Lower leg skin (tissue), 4 donors: ENCODE measurements around the gene ABHD17C. TPM values are rescaled to one million over a fixed set of nuclear protein-coding genes. Genes with fewer than 3 reads are reported as not detected.
"Not testable (repeated sequence)": the region's sequence is repeated elsewhere in the genome, so short reads cannot be mapped to it uniquely, and the experiment has no call there.

Source experiments
- DNase-seq, 2 donors: peaks; one replicate each; pipeline ENCODE4 v3.0.0-alpha.2; 2019; ENCODE audit warnings: low spot score in 2 of 2
- H3K4me3 ChIP-seq: fragments of 200-600 bp; sonication (generic); 2 replicates; pipeline ENCODE4 v1.5.1; 2017; ENCODE audit warnings: mild to moderate bottlenecking, low read depth; ENCODE audit not compliant: poor library complexity, severe bottlenecking
- POLR2A ChIP-seq, 2 donors: fragments of 450-650 bp; IDR thresholded peaks; one replicate each; pipeline ENCODE4 v1.6.1; 2016 to 2017; ENCODE audit warnings: antibody characterized with exemption in 2 of 2, mild to moderate bottlenecking in 1 of 2, moderate library complexity in 1 of 2
- WGBS, 2 donors: methylation state at CpG; one replicate each; pipeline ENCODE4 v1.1.5; 2018; 5-methylcytosine and 5-hydroxymethylcytosine counted together
- intact Hi-C: fragments of 100-400 bp; cut with DNase I; formaldehyde crosslinking; loops from one replicate; pipeline ENCODE4 v1.15.0; 2023; ENCODE audit warnings: low total_unique reads
- total RNA-seq, 4 donors: library from RNA; depleted of rRNA; stranded (reverse); fragments of >200 nt; gene quantifications; one replicate each; pipeline ENCODE4 v1.1.0, GENCODE V29; 2016
- TF ChIP-seq, protein P1 (sequence below), 3 donors: fragments of 450-650 bp; IDR thresholded peaks; one replicate each; pipeline ENCODE4 v1.5.1; 2016; ENCODE audit warnings: antibody characterized with exemption in 3 of 3, mild to moderate bottlenecking in 3 of 3, moderate library complexity in 2 of 3

ABHD17C gene
- 10 to 100 TPM; 18.0 to 28.5 (median 26.2) TPM for total RNA-seq

DNA sequence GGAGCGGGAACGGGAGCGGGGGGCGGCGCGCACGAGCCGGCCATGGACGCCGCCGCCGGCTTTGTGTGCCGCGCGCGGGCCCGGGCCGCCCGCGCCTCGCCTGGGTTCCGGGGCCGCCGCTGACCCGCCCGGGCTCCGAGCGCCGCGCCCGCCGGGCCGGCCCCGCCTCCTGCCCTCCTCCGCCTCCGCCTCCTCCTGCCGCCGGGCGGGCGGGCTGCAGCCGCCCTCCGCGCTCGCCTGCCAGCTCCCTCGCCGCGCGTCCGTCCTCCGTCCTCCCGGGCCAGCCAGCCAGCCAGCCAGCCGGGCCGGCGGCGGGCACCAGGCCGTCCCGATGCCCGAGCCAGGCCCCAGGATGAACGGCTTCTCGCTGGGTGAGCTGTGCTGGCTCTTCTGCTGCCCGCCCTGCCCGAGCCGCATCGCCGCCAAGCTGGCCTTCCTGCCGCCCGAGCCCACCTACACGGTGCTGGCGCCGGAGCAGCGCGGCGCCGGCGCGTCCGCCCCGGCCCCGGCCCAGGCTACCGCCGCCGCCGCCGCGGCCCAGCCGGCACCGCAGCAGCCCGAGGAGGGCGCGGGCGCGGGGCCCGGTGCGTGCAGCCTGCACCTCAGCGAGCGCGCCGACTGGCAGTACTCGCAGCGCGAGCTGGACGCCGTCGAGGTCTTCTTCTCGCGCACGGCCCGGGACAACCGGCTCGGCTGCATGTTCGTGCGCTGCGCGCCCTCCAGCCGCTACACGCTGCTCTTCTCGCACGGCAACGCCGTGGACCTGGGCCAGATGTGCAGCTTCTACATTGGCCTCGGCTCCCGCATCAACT, at the start of gene ABHD17C:
Gene ABHD17C (plus strand): TSS at position 212 of the 812 bp plus-strand sequence. CDS start 120 bp downstream, at position 332.
- 0% methylated on average over 7 to 35 of the region's 122 CpGs for WGBS, 2 donors
- peak; percentile 27 to 89 for DNase-seq
- intact Hi-C loops, result no loop called here
- no peak for TF ChIP-seq POLR2A (IDR thresholded peaks at IDR 0.05)
- TF ChIP-seq, protein P1, sequence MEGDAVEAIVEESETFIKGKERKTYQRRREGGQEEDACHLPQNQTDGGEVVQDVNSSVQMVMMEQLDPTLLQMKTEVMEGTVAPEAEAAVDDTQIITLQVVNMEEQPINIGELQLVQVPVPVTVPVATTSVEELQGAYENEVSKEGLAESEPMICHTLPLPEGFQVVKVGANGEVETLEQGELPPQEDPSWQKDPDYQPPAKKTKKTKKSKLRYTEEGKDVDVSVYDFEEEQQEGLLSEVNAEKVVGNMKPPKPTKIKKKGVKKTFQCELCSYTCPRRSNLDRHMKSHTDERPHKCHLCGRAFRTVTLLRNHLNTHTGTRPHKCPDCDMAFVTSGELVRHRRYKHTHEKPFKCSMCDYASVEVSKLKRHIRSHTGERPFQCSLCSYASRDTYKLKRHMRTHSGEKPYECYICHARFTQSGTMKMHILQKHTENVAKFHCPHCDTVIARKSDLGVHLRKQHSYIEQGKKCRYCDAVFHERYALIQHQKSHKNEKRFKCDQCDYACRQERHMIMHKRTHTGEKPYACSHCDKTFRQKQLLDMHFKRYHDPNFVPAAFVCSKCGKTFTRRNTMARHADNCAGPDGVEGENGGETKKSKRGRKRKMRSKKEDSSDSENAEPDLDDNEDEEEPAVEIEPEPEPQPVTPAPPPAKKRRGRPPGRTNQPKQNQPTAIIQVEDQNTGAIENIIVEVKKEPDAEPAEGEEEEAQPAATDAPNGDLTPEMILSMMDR (IDR thresholded peaks at IDR 0.05), result no peak
- peak within 1 kb of the TSS; percentile 74 for H3K4me3 ChIP-seq

DNA sequence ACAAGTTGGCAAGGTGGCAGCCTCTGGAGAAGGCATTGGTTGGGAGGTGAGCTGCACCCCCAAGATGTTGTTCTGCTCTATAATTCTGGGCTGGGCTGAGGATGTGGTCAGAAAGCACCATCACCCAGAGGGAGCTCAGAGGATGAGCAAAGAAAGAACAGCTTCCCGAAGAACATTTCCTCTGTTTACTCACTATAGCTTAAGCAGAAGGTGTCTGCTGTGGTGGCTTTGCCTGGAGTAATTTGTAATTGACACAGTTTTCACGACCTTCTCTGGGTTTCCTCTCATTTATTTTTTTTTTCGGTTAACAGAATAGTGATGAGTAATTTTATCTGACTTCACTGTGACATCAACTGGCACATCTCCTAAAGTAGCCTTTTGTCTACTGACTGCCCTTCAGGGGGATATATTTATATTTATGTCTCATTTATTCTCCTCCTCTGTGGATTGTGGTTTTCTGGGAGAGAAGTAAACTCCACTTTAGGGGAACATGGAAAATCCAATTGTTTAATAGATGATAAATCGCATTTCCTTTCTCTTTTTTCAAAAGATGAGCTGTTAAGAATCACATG, 49.5 kb upstream of the ABHD17C start:
- no peak for DNase-seq
- H3K4me3 ChIP-seq, result no peak overlapping the region
- 64 to 66% methylated on average over 4 of the region's 4 CpGs for WGBS, 2 donors
- TF ChIP-seq POLR2A (IDR thresholded peaks at IDR 0.05), result no peak
- TF ChIP-seq, protein P1 (IDR thresholded peaks at IDR 0.05), result no peak
- intact Hi-C loops, result no loop called here

DNA sequence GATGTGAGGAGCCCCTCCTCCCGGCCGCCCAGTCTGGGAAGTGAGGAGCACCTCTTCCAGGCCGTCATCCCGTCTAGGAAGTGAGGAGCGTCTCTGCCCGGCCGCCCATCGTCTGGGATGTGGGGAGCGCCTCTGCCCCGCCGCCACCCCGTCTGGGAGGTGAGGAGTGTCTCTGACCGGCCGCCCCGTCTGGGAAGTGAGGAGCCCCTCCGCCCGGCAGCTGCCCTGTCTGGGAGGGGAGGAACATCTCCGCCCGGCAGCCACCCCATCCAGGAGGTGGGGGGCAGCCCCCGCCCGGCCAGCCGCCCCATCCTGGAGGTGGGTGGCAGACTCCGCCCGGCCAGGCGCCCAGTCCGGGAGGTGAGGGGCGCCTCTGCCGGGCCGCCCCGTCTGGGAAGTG, 47.7 kb upstream of the ABHD17C start:
- H3K4me3 ChIP-seq, intact Hi-C loops, DNase-seq: not testable (repeated sequence)
- 93 to 98% methylated on average over 21 to 28 of the region's 30 CpGs for WGBS, 2 donors

DNA sequence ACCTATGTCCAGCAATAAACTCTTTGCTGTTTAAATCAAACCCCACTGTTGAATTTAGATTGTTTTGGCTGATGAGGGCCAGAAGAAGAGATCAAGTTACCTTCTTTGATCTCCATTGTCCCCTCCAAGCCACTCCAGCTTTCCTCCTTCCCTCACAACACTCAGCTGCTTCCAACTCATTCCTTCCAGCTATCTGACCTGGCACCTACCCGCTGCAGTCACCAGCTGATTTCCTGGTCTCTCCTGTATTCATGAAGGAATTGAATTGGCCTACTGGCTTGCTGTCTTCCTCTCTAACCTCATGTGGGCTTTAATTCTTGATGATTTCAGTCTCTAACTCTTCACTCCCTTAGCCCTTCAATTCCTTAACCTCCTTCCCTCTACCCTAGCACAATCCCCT, 40.8 kb upstream of the ABHD17C start:
- WGBS, 2 donors, result 0% methylated on average over 1 of the region's 1 CpG; no CpG with 5 or more reads in 1 of the 2 donors
- intact Hi-C loops, result no loop called here
- DNase-seq, result no peak
- H3K4me3 ChIP-seq, result no peak overlapping the region
- TF ChIP-seq POLR2A (IDR thresholded peaks at IDR 0.05), result no peak
- TF ChIP-seq, protein P1 (IDR thresholded peaks at IDR 0.05), result no peak

DNA sequence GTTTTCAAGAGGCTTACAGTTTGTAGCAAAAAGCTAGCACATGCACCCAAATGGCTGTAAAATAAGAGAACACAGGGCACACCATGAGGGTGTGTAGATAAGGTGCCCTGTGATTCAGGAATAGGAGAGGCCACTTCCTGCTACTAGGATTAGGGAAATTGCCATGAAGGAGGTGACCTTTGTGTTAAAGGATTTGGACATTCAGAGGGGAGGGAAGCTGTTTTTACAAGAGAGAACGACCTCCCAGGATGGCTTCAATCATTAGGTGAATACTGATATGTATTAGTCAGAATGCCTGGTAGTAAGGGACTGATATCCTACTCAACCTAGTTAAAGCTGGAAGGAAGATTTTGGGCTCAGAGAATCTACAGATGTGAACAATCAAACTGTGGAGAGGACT, 35.7 kb upstream of the ABHD17C start:
- TF ChIP-seq POLR2A (IDR thresholded peaks at IDR 0.05), result no peak
- TF ChIP-seq, protein P1 (IDR thresholded peaks at IDR 0.05), result no peak
- H3K4me3 ChIP-seq, result no peak overlapping the region
- WGBS, 2 donors, result 37 to 43% methylated on average over 1 of the region's 1 CpG
- intact Hi-C loops, result no loop called here
- DNase-seq, result no peak

DNA sequence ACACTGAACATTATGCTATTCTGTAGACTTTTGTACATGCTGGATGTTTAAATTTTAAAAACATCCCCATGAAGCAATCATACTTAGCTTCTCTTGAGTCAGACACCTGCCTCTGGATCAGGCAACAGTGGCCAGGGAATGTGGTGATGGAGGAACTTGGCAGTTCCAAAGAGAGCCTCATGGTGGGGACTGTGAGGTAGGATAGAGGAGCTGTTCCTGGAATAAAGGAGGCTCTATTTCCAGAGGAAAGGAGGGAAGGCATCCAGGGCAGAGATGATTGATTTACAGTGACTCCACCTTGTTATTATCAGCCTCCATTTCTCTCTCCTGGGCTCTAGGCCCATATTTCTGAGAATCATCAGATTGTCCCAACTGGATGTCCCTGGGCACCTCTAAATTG, 35.0 kb upstream of the ABHD17C start:
- no peak overlapping the region for H3K4me3 ChIP-seq
- peak in 1 of 2 donors; percentile 42 for DNase-seq
- TF ChIP-seq POLR2A (IDR thresholded peaks at IDR 0.05), result no peak
- TF ChIP-seq, protein P1 (IDR thresholded peaks at IDR 0.05), result no peak
- intact Hi-C loops, result no loop called here
